ENCODE results near the gene TMPRSS11F. TPM values are rescaled to one million over a fixed set of nuclear protein-coding genes. Genes with fewer than 3 reads are reported as not detected.

The TMPRSS11F gene
- total RNA-seq, 1 donor from 2014 or later = 1.1 TPM

GRCh38 chr4:68077737-68078136, 51.9 kb downstream of the TMPRSS11F start:
- no peak overlapping the region for H3K4me3 Mint-ChIP-seq
- H3K36me3 Mint-ChIP-seq = no peaks in the 10 kb centered on the region
- no peaks in the 10 kb centered on the region for H3K9me3 Mint-ChIP-seq
- H3K27ac Mint-ChIP-seq = no peak overlapping the region
- peaks cover 10% of the 10 kb centered on the region for H3K4me1 Mint-ChIP-seq
- H3K27me3 Mint-ChIP-seq (ENCODE audit: low read depth) = no peaks in the 10 kb centered on the region
- DNase-seq (ENCODE audit: low spot score in 2 of 2, unreplicated experiment in 2 of 2) = no peak
- TF ChIP-seq CTCF (IDR thresholded peaks at IDR 0.05; ENCODE audit: unreplicated experiment) = no peak

- H3K4me1 Mint-ChIP-seq = peaks cover 10% of the 10 kb centered on the region
Measured at GRCh38 chr4:68077301-68077700, 52.4 kb downstream of the TMPRSS11F start.

GRCh38 chr4:68076194-68076593, 53.5 kb downstream of the TMPRSS11F start:
- DNase-seq (ENCODE audit: low spot score in 2 of 2, unreplicated experiment in 2 of 2) = no peak
- Mint-ChIP-seq H3K27ac (no peak overlapping the region), H3K4me1 (peaks cover 10% of the 10 kb centered on the region), H3K4me3 (no peak overlapping the region), H3K9me3 (no peaks in the 10 kb centered on the region), H3K36me3 (no peaks in the 10 kb centered on the region), H3K27me3 (ENCODE audit: low read depth) (no peaks in the 10 kb centered on the region)
- TF ChIP-seq CTCF (IDR thresholded peaks at IDR 0.05; ENCODE audit: unreplicated experiment) = no peak

More at GRCh38 chr4:68077301-68077700, 52.4 kb downstream of the TMPRSS11F start:
- no peak overlapping the region for H3K27ac Mint-ChIP-seq
- no peaks in the 10 kb centered on the region for H3K36me3 Mint-ChIP-seq
- no peak for DNase-seq (ENCODE audit: low spot score in 2 of 2, unreplicated experiment in 2 of 2)
- H3K27me3 Mint-ChIP-seq (ENCODE audit: low read depth) = no peaks in the 10 kb centered on the region
- TF ChIP-seq CTCF (IDR thresholded peaks at IDR 0.05; ENCODE audit: unreplicated experiment) = no peak
- H3K4me3 Mint-ChIP-seq = no peak overlapping the region
- H3K9me3 Mint-ChIP-seq = no peaks in the 10 kb centered on the region

- H3K27me3 Mint-ChIP-seq (ENCODE audit: low read depth) = no peaks in the 10 kb centered on the region
Measured at GRCh38 chr4:68074397-68074796, 55.3 kb downstream of the TMPRSS11F start.

GRCh38 chr4:68070302-68070701, 59.4 kb downstream of the TMPRSS11F start:
- H3K9me3 Mint-ChIP-seq = no peaks in the 10 kb centered on the region
- H3K27me3 Mint-ChIP-seq (ENCODE audit: low read depth) = no peaks in the 10 kb centered on the region
- DNase-seq (ENCODE audit: low spot score in 2 of 2, unreplicated experiment in 2 of 2) = no peak
- H3K4me1 Mint-ChIP-seq = no peaks in the 10 kb centered on the region
- no peak overlapping the region for H3K4me3 Mint-ChIP-seq
- no peak overlapping the region for H3K27ac Mint-ChIP-seq
- no peaks in the 10 kb centered on the region for H3K36me3 Mint-ChIP-seq
- TF ChIP-seq CTCF (IDR thresholded peaks at IDR 0.05; ENCODE audit: unreplicated experiment) = no peak

More at GRCh38 chr4:68074397-68074796, 55.3 kb downstream of the TMPRSS11F start:
- TF ChIP-seq CTCF (IDR thresholded peaks at IDR 0.05; ENCODE audit: unreplicated experiment) = no peak
- Mint-ChIP-seq H3K27ac (no peak overlapping the region), H3K36me3 (no peaks in the 10 kb centered on the region), H3K4me1 (peaks cover 10% of the 10 kb centered on the region), H3K4me3 (no peak overlapping the region), H3K9me3 (no peaks in the 10 kb centered on the region)
- DNase-seq (ENCODE audit: low spot score in 2 of 2, unreplicated experiment in 2 of 2) = no peak

GRCh38 chr4:68062501-68062900, 67.2 kb downstream of the TMPRSS11F start:
- Mint-ChIP-seq H3K4me1 (no peaks in the 10 kb centered on the region), H3K27me3 (ENCODE audit: low read depth) (no peaks in the 10 kb centered on the region), H3K9me3 (no peaks in the 10 kb centered on the region), H3K36me3 (no peaks in the 10 kb centered on the region), H3K27ac (no peak overlapping the region), H3K4me3 (no peak overlapping the region)
- no peak for TF ChIP-seq CTCF (IDR thresholded peaks at IDR 0.05; ENCODE audit: unreplicated experiment)
- no peak for DNase-seq (ENCODE audit: low spot score in 2 of 2, unreplicated experiment in 2 of 2)
